NCI-H2081 (cell line): Measurements from ENCODE around the gene PDS5B.
A peak's percentile ranks its signal among the peaks of the same experiment; 100 is the strongest.
"Not testable (repeated sequence)": the region's sequence is repeated elsewhere in the genome, so short reads cannot be mapped to it uniquely, and the experiment has no call there.

Source experiments
- DNase-seq, 2 experiments: peaks; one replicate each; lab custom pipeline; 2025; lab: John Stamatoyannopoulos, UW

Gene PDS5B

DNA sequence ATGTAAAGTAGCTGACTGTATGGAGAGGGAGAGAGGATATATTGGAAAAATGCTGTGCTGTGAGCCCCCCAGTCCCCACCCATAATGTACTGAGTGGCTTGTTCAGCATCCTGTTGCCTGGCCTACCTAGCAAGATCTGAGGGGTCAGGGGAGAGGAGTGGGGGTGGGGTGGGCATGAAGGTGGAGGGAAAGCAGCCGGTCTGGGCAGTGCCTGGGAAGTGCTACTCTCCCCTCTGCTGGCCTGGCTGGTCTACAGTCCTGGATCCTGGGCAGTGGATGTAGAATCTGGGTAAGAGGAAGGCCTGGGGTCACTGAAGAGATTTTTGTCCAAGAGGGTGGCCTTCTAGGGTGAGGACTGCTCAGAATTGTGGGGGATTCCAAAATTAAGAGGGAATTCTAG lies 210.5 kb downstream of the PDS5B start:
- no peak for DNase-seq

DNA sequence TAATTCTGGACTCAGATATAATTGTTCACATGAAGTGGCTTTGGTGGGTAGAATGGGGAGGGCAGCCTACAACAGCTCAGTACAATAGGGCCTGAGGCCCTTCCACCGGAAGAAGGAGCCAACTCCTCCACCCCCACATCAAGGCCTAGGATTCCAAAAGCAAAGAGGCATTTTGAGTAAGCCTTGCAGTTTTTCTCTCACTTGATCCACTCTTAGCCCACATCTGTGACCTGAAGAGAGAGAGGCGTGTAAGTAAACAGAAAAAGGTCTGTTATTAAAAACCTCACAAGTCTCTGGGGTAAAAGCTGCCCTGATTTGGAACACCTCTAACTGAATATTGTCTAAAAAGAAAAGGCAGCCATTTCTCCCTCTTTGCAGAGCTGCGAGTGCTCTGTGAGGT lies 215.9 kb downstream of the PDS5B start:
- no peak for DNase-seq

DNA sequence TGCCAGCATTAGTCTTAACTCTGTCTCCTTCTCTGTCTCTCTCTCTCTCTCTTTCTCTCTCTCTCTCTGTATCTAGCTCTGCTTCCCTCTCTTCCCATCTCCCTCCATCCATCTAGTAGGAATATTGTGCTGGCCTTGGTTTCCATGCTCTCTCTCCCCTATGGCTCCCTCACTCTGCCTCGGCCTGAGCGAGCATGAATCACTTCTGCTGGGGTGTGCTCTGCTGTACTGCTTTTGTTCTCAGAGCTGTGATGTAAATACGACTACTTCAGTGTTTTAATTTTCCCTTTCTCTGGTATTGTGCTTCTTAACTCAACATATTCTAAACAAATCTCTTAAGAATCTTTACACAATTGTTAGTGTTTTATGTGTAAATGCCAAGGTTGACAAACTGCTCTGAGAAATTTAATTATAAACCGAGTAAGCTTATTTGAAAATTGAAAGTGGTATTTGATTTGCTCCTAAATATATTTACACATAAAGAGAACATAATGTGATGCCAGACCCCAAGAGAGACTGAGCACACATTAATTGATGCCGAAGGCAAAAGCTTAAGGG lies 218.5 kb downstream of the PDS5B start:
- peak; percentile 4 to 69 for DNase-seq

- no peak for DNase-seq
These were observed 225.1 kb downstream of the PDS5B start for GRCh38 chr13:32811297-32811800.

GRCh38 chr13:32821149-32821688 lies 235.0 kb downstream of the PDS5B start:
- no peak for DNase-seq

- DNase-seq = peak; percentile 10 to 66
These were observed 236.5 kb downstream of the PDS5B start for GRCh38 chr13:32822771-32823170.

GRCh38 chr13:32823597-32823996 lies 237.3 kb downstream of the PDS5B start:
- DNase-seq = no peak

- DNase-seq = no peak
These were observed 237.8 kb downstream of the PDS5B start for GRCh38 chr13:32824061-32824460.

DNA sequence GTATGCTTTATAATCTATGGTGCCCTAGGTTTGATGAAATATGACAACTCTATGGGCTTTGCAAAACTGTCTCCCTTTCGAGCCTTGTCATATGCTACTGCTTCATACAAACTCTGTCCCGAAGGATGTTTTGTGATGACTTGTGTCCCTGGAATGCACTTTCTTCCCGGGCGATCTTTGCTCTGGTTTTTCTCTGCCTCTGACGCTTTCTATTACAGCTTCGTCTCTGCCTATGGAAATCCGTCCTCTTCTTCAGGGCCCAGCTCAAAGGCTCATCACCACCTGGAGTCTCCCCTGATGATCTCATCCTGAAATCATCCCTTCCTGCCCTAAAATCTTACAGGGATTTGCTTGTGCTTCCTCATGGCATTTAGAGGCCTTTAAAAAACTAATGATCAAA lies 238.4 kb downstream of the PDS5B start:
- DNase-seq = no peak

- DNase-seq = no peak
These were observed 239.2 kb downstream of the PDS5B start for GRCh38 chr13:32825481-32825880.

GRCh38 chr13:32826372-32826771 lies 240.1 kb downstream of the PDS5B start:
- not testable (repeated sequence) for DNase-seq
